GM12873 (cell line): Measurements from ENCODE around the gene TNFRSF6B.

ENCODE experiments used
- TF ChIP-seq, protein P1 (sequence below): IDR thresholded peaks from 2 replicates; pipeline ENCODE4 v1.5.1; 2012; ENCODE audit warnings: low read depth, mild to moderate bottlenecking, moderate library complexity, low read length, control low read depth; ENCODE audit not compliant: insufficient read depth; ENCODE audit errors: missing control alignments

TNFRSF6B gene

DNA sequence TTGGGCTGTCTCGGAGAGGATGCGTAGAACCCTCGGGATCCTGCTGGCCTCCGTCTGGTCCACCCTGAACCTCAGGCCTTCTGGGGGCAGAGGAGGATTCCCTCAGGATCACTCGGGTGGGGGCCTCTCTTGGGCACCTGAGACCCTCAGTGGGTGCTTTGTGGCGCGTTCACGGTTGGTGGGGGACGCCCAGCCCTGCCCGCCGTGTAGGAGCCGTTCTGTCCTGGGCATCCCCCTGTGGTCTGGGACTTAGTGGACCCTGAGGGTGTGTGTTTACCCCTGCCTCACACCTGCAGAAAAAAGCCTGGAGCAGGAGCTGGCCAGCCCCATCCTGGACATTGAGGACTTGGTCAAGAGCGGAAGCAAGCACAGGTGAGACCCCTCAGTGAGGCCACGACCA lies 30.7 kb upstream of the TNFRSF6B start:
- TF ChIP-seq, protein P1, sequence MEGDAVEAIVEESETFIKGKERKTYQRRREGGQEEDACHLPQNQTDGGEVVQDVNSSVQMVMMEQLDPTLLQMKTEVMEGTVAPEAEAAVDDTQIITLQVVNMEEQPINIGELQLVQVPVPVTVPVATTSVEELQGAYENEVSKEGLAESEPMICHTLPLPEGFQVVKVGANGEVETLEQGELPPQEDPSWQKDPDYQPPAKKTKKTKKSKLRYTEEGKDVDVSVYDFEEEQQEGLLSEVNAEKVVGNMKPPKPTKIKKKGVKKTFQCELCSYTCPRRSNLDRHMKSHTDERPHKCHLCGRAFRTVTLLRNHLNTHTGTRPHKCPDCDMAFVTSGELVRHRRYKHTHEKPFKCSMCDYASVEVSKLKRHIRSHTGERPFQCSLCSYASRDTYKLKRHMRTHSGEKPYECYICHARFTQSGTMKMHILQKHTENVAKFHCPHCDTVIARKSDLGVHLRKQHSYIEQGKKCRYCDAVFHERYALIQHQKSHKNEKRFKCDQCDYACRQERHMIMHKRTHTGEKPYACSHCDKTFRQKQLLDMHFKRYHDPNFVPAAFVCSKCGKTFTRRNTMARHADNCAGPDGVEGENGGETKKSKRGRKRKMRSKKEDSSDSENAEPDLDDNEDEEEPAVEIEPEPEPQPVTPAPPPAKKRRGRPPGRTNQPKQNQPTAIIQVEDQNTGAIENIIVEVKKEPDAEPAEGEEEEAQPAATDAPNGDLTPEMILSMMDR: no peak

DNA sequence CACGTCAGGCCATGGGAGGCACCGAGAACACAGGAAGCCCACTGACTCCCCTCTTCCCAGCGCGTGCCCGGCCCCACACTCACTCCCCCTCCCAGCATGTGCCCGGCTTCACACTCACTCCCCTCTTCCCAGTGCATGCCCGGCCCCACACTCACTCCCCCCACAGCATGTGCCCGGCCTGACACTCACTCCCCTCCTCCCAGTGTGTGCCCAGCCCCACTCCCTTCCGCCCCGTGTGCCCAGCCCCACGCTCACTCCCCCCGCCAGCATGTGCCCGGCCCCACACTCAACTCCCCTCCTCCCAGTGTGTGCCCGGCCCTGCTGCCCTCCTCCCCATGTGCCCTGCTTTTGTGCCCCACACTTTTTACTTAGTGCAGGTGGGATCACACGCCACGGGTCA lies 28.6 kb upstream of the TNFRSF6B start:
- TF ChIP-seq, protein P1: no peak

- TF ChIP-seq, protein P1: no peak
These were observed 28.1 kb upstream of the TNFRSF6B start for GRCh38 chr20:63668351-63668750.

- TF ChIP-seq, protein P1: no peak
These were observed 23.8 kb upstream of the TNFRSF6B start for GRCh38 chr20:63672666-63673065.

DNA sequence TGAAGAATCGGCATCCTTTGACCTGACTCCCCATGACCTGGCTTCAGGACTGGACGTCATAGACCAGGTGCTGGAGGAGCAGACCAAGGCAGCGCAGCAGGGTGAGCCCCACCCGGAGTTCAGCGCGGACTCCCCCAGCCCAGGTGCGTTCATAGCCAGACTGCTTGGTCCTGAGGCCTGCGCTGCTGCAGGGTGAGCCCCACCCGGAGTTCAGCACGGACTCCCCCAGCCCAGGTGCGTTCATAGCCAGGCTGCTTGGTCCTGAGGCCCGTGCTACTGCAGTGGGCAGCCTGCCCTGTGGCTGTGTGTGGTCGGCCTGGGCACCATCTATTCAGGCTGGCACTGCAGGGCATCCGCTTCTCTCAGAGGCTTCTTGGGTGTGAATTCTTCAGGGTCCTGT lies 22.5 kb upstream of the TNFRSF6B start:
- TF ChIP-seq, protein P1: no peak

DNA sequence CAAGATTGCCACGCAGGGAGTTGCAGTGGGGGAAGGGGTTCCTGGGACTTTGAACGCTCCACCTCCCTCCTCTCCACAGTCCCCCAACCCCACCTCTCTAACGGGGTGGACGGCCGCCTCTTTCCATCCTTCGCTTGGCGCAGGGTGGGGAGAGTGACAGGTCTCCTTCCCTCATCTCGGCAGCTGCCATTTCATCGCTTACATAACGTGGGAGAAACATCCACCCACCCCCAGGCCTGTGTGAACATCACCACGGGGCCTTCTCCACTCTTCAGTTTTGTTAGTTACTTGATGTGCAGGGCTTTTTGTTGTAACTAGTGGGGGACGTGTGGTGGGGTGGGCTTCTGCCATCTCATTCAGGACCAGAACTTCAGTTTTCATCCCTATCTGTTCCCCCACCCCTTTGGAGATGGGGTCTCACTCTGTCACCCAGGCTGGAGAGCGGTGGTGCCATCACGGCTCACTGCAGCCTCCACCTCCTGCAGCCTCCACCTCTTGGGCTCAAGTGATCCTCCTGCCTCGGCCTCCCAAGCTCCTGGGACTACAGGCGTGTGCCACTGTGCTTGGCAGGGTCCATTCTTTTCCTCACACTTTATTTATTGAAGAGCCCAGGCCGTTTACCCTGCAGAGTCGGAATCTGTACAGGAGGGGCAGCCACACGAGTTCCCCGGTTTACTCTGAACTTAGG lies 20.6 kb upstream of the TNFRSF6B start:
- TF ChIP-seq, protein P1: no peak

DNA sequence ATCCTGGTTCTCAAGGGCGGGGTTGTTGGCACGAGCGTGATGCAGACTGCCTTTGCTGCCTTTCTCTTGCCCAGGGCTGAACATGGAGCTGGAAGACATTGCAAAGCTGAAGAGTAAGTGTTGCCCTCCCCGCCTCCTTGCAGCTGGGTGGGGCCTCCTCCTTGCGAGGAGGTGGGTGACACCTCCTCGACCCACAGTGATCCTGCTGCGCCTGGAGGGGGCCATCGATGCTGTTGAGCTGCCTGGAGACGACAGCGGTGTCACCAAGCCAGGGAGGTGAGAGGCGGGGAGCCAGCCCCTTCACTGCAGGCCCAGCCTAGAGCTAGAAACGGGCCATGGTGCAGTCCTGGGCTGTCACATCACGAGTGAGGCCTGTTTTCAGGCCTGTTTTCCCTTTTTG lies 18.4 kb upstream of the TNFRSF6B start:
- TF ChIP-seq, protein P1: no peak
